Kidney epithelial cell (primary cell): ENCODE data around the gene DEK. TPM values are rescaled to one million over a fixed set of nuclear protein-coding genes. Genes with fewer than 3 reads are reported as not detected.
"Not testable (repeated sequence)": the region's sequence is repeated elsewhere in the genome, so short reads cannot be mapped to it uniquely, and the experiment has no call there.

Source experiments
- DNase-seq: peaks from one replicate; pipeline ENCODE4 v3.0.0-alpha.2; 2010; ENCODE audit warnings: low read depth
- H3K27me3 ChIP-seq: 2 replicates; pipeline ENCODE4 v1.6.0; 2011; ENCODE audit warnings: low read length; ENCODE audit not compliant: control insufficient read depth, insufficient read depth
- H3K36me3 ChIP-seq: 2 replicates; pipeline ENCODE4 v1.5.1; 2011; ENCODE audit warnings: low read length; ENCODE audit not compliant: control insufficient read depth, insufficient read depth
- H3K4me3 ChIP-seq: 2 replicates; pipeline ENCODE4 v1.5.1; 2011; ENCODE audit warnings: low read depth, mild to moderate bottlenecking, control low read depth, low read length
- total RNA-seq: library from RNA; depleted of rRNA; stranded (reverse); fragments of >200 nt; gene quantifications from 2 replicates; pipeline ENCODE4 v1.2.3, GENCODE V29; 2015
- TF ChIP-seq, protein P1 (sequence below): IDR thresholded peaks from 2 replicates; pipeline ENCODE4 v1.5.1; 2011; ENCODE audit warnings: mild to moderate bottlenecking, moderate library complexity, low read length, control low read depth, inconsistent platforms; ENCODE audit not compliant: insufficient read depth, poor library complexity, severe bottlenecking

The DEK gene, protein sequence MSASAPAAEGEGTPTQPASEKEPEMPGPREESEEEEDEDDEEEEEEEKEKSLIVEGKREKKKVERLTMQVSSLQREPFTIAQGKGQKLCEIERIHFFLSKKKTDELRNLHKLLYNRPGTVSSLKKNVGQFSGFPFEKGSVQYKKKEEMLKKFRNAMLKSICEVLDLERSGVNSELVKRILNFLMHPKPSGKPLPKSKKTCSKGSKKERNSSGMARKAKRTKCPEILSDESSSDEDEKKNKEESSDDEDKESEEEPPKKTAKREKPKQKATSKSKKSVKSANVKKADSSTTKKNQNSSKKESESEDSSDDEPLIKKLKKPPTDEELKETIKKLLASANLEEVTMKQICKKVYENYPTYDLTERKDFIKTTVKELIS
- total RNA-seq = 65.9 and 89.4 TPM in 2 replicates

DNA sequence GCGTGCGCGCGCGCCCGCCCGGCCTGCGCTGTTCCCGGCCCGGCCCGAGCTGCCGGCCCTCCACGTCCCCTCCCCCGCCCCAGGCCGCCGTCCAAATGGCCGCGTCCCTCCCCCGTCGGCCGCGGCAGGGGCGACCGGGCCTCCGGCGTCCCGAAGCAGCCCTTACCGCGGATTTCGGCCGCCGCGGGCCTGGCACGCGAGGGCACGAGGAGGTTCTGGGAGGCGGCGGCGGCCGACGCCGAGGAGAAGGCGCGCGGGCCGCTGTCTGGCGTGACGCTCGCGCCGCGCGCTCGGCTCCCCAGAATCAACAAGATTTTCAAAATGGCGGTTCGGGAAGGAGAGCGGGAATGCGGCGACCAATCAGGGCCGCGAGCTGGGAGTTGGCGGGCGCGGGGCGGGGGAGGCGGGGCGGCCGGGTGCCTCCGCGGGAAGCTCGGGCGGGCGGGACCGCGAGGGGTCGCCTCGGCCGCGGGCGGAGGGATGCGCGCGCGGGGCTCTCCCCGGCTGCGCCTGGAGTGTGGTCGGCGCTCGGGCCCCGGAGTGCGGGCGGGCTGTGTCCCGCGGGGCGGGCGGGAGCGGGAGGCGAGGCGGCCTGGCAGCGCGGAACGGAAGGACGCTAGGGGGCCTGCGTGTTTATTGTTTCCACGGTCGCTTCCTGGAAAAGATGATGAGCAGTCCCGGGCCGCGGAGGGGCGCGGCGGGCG lies at the start of gene DEK:
Gene DEK (minus strand): TSS at position 312 of the 704 bp plus-strand sequence. CDS start 543 bp downstream, outside the sequence.
- TF ChIP-seq, protein P1, sequence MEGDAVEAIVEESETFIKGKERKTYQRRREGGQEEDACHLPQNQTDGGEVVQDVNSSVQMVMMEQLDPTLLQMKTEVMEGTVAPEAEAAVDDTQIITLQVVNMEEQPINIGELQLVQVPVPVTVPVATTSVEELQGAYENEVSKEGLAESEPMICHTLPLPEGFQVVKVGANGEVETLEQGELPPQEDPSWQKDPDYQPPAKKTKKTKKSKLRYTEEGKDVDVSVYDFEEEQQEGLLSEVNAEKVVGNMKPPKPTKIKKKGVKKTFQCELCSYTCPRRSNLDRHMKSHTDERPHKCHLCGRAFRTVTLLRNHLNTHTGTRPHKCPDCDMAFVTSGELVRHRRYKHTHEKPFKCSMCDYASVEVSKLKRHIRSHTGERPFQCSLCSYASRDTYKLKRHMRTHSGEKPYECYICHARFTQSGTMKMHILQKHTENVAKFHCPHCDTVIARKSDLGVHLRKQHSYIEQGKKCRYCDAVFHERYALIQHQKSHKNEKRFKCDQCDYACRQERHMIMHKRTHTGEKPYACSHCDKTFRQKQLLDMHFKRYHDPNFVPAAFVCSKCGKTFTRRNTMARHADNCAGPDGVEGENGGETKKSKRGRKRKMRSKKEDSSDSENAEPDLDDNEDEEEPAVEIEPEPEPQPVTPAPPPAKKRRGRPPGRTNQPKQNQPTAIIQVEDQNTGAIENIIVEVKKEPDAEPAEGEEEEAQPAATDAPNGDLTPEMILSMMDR = peak; percentile 47
- no peak for DNase-seq
- peak within 1 kb of the TSS; percentile 80 for H3K4me3 ChIP-seq
- no peaks in the 10 kb centered on the region for H3K27me3 ChIP-seq
- H3K36me3 ChIP-seq = no peaks in the 10 kb centered on the region

DNA sequence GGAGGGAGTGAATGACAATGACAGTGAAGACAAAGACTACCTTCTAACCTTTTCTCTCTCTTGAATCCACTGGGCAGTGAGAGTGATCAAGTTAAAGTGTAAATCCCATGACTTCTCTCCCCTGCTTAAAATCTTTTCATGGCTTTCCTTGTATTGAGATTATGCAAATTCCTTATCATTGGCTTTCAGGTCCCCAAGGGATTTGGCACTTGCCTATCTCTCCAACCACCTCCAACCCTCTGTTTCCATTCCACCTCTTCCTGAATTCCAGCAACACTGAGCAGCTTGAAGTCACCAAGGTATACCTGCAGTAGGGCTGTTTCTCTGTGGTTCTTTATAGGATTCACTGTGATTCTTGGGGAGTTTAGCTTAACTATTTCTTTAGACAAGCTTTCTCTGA lies 48.0 kb upstream of the DEK start:
- no peak overlapping the region for H3K4me3 ChIP-seq
- H3K27me3 ChIP-seq = no peaks in the 10 kb centered on the region
- DNase-seq = no peak
- TF ChIP-seq, protein P1 = no peak
- no peaks in the 10 kb centered on the region for H3K36me3 ChIP-seq

DNA sequence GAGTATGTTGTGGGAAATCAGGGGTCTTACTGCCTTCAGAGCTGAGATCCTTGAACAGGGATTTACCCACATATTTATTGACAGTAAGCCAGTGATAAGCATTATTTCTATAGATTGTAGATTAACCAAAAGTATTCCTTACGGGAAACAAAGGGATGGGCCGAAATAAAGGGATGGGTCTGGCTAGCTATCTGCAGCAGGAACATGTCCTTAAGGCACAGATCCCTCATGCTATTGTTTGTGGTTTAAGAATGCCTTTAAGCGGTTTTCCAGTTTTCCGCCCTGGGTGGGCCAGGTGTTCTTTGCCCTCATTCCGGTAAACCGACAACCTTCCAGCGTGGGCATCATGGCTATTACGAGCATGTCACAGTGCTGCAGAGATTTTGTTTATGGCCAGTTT lies 45.7 kb upstream of the DEK start:
- H3K36me3 ChIP-seq, DNase-seq, H3K4me3 ChIP-seq, H3K27me3 ChIP-seq: not testable (repeated sequence)

DNA sequence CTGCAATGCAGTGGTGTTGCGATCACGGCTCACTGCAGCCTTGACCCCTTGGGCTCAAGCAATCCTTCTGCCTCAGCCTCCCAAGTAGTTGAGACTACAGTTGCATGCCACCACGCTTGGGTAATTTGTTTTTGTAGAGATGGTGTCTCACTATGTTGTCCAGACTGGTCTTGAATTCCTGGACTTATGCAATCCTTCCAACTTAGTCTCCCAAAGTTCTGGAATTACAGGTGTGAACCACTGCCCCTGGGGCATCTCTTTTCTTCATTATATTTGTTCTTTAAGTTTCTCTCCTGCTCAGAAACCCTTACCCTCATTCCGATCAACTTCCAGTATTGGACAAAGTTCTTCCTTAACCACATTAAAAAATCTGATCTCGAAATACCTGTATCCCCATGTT lies 44.7 kb upstream of the DEK start:
- Histone ChIP-seq H3K36me3 (no peaks in the 10 kb centered on the region), H3K27me3 (no peaks in the 10 kb centered on the region), H3K4me3 (no peak overlapping the region)
- TF ChIP-seq, protein P1 = no peak
- no peak for DNase-seq

DNA sequence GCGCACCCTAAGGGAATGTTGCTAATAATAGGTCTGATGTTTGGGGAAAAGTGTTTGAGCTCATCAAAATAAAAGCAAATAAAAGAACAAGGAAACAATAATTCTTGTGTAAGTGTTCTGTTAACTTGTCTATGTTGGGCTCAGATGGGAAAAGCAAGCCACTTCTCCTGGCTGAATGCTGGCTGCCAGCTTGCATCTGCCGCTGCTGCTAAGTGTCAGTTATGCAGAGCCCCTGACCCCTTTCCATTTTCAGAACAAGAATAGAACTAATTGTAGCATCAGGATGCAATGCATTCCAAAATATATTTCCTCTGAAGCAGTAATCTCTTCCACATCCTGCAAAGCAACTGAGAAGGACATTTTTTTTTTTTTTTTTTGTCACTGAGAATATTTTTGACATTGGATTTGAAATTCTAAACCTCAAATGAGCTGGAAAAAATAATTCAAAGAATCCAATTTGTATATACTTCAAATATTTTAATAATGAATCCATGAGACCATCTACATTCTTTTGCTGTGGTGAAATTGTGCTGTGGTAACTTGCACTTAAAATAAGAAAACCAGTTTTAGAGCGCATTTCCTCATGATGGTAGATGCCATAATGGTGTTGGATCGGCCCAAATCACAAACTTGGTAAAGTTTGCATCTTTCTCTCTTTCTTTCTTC lies 43.9 kb upstream of the DEK start:
- no peaks in the 10 kb centered on the region for H3K27me3 ChIP-seq
- TF ChIP-seq, protein P1 = no peak
- no peaks in the 10 kb centered on the region for H3K36me3 ChIP-seq
- DNase-seq = no peak
- no peak overlapping the region for H3K4me3 ChIP-seq

DNA sequence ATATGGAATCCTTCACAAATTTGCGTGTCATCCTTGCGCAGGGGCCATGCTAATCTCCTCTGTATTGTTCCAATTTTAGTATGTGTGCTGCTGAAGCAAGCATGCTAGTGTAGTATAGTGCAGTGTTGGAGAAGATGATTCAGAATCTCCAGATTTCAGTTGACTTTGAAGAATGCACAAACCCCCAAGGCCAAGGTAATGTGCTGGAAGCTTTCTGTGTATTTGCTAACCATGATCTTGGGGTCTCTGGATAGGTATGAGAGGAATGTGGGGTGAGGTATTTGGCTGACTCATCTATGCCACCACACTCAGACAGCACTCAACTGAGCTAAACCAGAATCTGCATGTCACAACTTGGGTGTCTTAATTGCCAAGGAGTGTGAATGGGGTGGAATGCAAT lies 42.6 kb upstream of the DEK start:
- no peaks in the 10 kb centered on the region for H3K36me3 ChIP-seq
- no peak for DNase-seq
- TF ChIP-seq, protein P1 = no peak
- no peak overlapping the region for H3K4me3 ChIP-seq
- no peaks in the 10 kb centered on the region for H3K27me3 ChIP-seq
